Fibroblast of skin of scalp (primary cell): ENCODE results near the gene SVOP.
"Not testable (repeated sequence)": the region's sequence is repeated elsewhere in the genome, so short reads cannot be mapped to it uniquely, and the experiment has no call there.

Source experiments
- DNase-seq: peaks from one replicate; pipeline ENCODE4 v3.0.0-alpha.2; 2013

Gene SVOP

GRCh38 chr12:108884116-108885012 is 136.5 kb downstream of the SVOP start:
- DNase-seq: peak; percentile 14

- no peak for DNase-seq
These were observed 138.9 kb downstream of the SVOP start for GRCh38 chr12:108881953-108882352.

GRCh38 chr12:108879615-108880254 is 141.1 kb downstream of the SVOP start, which contains the start of gene DAO:
Gene DAO (plus strand): TSS chr12:108880092. CDS start chr12:108885007, 4,915 bp downstream.
- no peak for DNase-seq

- DNase-seq: no peak
These were observed 144.3 kb downstream of the SVOP start for GRCh38 chr12:108876550-108876949.

GRCh38 chr12:108875682-108876361 is 145.0 kb downstream of the SVOP start:
- no peak for DNase-seq

GRCh38 chr12:108875280-108875679 is 145.6 kb downstream of the SVOP start:
- no peak for DNase-seq

GRCh38 chr12:108868781-108869180 is 152.1 kb downstream of the SVOP start:
- DNase-seq: no peak

GRCh38 chr12:108866083-108866482 is 154.8 kb downstream of the SVOP start:
- DNase-seq: not testable (repeated sequence)

- DNase-seq: no peak
These were observed 155.7 kb downstream of the SVOP start for GRCh38 chr12:108865169-108865568.

GRCh38 chr12:108862588-108862959 is 158.3 kb downstream of the SVOP start:
- DNase-seq: no peak

GRCh38 chr12:108861878-108862587 is 158.8 kb downstream of the SVOP start:
- no peak for DNase-seq

- DNase-seq: no peak
These were observed 160.4 kb downstream of the SVOP start for GRCh38 chr12:108860443-108860842.

- no peak for DNase-seq
These were observed 161.0 kb downstream of the SVOP start for GRCh38 chr12:108859923-108860291.

GRCh38 chr12:108859141-108859922 is 161.5 kb downstream of the SVOP start:
- not testable (repeated sequence) for DNase-seq

GRCh38 chr12:108858311-108859074 is 162.4 kb downstream of the SVOP start:
- no peak for DNase-seq
